Esophagus (tissue), 2 donors: Measurements from ENCODE around the gene SNAP25. TPM values are rescaled to one million over a fixed set of nuclear protein-coding genes. Genes with fewer than 3 reads are reported as not detected.

ENCODE experiments used
- H3K27ac ChIP-seq, 2 donors: one replicate each; pipeline ENCODE4 v1.5.1; 2013; ENCODE audit warnings: low read depth in 2 of 2, mild to moderate bottlenecking in 2 of 2, inconsistent platforms in 1 of 2, low read length in 1 of 2, moderate library complexity in 1 of 2
- H3K27me3 ChIP-seq, 2 donors: one replicate each; pipeline ENCODE4 v1.6.1; 2013; ENCODE audit warnings: low read length in 2 of 2, control low read depth in 1 of 2, mild to moderate bottlenecking in 1 of 2; ENCODE audit not compliant: insufficient read depth in 2 of 2, control insufficient read depth in 1 of 2
- H3K36me3 ChIP-seq, 2 donors: one replicate each; pipeline ENCODE4 v1.6.1; 2013; ENCODE audit warnings: low read length in 1 of 2; ENCODE audit not compliant: control insufficient read depth in 2 of 2, insufficient read depth in 2 of 2
- H3K4me1 ChIP-seq, 2 donors: one replicate each; pipeline ENCODE4 v1.6.1; 2013; ENCODE audit warnings: low read length in 1 of 2; ENCODE audit not compliant: control insufficient read depth in 2 of 2, insufficient read depth in 2 of 2
- H3K4me3 ChIP-seq, 2 donors: one replicate each; pipeline ENCODE4 v1.5.1; 2013; ENCODE audit warnings: low read length in 2 of 2, mild to moderate bottlenecking in 2 of 2, low read depth in 1 of 2, moderate library complexity in 1 of 2
- H3K9me3 ChIP-seq, 2 donors: one replicate each; pipeline ENCODE4 v1.6.1; 2013; ENCODE audit warnings: mild to moderate bottlenecking in 2 of 2, low read depth in 1 of 2, low read length in 1 of 2, moderate library complexity in 1 of 2; ENCODE audit not compliant: control insufficient read depth in 2 of 2, insufficient read depth in 1 of 2
- WGBS, 2 donors: extraction: QIAGEN DNeasy Blood & Tissue Kit; methylation state at CpG; one replicate each; pipeline ENCODE4 v1.1.7; 2013; 5-methylcytosine and 5-hydroxymethylcytosine counted together
- polyA plus RNA-seq, 2 donors: library from polyadenylated mRNA; stranded (reverse); fragments of 200-250 nt; gene quantifications; one replicate each; pipeline ENCODE4 v1.2.3, GENCODE V29; 2013
- donor health status: healthy with polysubstance abuse.
- donor health status: Bipolar disorder and iron deficiency.

The SNAP25 gene
- polyA plus RNA-seq, 2 donors: 0.06 to 0.12 TPM

GRCh38 chr20:10255846-10256245 is 37.2 kb downstream of the SNAP25 start:
- Histone ChIP-seq H3K36me3 (no peaks in the 10 kb centered on the region), H3K27me3 (no peaks in the 10 kb centered on the region), H3K4me3 (no peak overlapping the region), H3K4me1 (no peaks in the 10 kb centered on the region), H3K27ac (no peak overlapping the region), H3K9me3 (no peaks in the 10 kb centered on the region)
- WGBS, 2 donors: 50 to 53% methylated on average over 1 of the region's 1 CpG

DNA sequence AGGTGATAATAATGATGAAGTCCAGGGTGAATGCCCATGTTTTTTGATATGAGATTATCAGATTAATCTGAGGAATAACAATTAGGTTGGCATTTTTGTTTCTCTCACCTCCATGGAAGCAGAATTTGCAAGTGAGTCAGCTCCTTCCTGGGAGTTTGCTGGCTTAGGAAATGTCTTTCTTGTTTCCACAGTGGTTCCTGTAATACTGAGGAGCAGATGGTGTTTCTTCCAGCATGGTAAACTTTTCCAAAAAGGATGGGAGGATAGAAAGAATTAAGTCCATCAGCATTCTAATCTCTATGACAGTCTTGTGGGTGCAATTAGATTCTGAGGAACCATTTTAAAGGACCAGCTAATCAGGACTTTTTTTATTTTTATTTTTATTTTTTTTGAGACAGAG is 40.5 kb downstream of the SNAP25 start:
- H3K27me3 ChIP-seq: no peaks in the 10 kb centered on the region
- H3K4me3 ChIP-seq: no peak overlapping the region
- H3K9me3 ChIP-seq: no peaks in the 10 kb centered on the region

GRCh38 chr20:10260316-10260715 is 41.7 kb downstream of the SNAP25 start:
- H3K27ac ChIP-seq: no peak overlapping the region
- H3K27me3 ChIP-seq: no peaks in the 10 kb centered on the region
- no peaks in the 10 kb centered on the region for H3K36me3 ChIP-seq
- no peak overlapping the region for H3K4me3 ChIP-seq
- 58 to 66% methylated on average over 1 of the region's 1 CpG for WGBS, 2 donors
- no peaks in the 10 kb centered on the region for H3K9me3 ChIP-seq
- no peaks in the 10 kb centered on the region for H3K4me1 ChIP-seq

More for the DNA sequence above, 40.5 kb downstream of the SNAP25 start:
- no peaks in the 10 kb centered on the region for H3K36me3 ChIP-seq
- H3K27ac ChIP-seq: no peak overlapping the region
- no peaks in the 10 kb centered on the region for H3K4me1 ChIP-seq

DNA sequence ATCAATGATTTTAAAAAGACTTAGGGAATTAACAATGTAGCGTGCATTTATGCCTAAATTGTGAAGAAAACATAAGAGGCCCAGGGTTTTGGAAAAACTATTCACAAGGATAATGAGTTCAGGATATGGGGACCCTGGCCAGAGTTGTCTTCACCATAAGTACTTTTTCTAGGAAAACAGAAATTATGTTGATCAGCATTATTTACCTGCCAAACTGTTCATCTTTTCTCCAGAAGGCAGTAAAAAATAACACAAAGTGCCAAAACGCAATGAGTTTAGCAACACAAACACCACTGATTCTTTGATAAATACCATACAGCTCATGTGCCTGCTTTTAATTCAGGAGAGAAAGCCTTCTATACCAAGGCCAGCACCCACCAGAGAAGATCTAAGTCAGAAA is 43.1 kb downstream of the SNAP25 start:
- Histone ChIP-seq H3K27ac (no peak overlapping the region), H3K4me1 (no peaks in the 10 kb centered on the region), H3K4me3 (no peak overlapping the region), H3K36me3 (no peaks in the 10 kb centered on the region), H3K27me3 (no peaks in the 10 kb centered on the region), H3K9me3 (no peaks in the 10 kb centered on the region)
- WGBS, 2 donors: 91 to 93% methylated on average over 2 of the region's 2 CpGs

- Histone ChIP-seq H3K4me1 (no peaks in the 10 kb centered on the region), H3K27ac (no peak overlapping the region), H3K36me3 (no peaks in the 10 kb centered on the region), H3K4me3 (no peak overlapping the region), H3K9me3 (no peaks in the 10 kb centered on the region), H3K27me3 (no peaks in the 10 kb centered on the region)
- WGBS, 2 donors: 58 to 59% methylated on average over 7 of the region's 7 CpGs
Measured at GRCh38 chr20:10263385-10264165, 44.9 kb downstream of the SNAP25 start.

DNA sequence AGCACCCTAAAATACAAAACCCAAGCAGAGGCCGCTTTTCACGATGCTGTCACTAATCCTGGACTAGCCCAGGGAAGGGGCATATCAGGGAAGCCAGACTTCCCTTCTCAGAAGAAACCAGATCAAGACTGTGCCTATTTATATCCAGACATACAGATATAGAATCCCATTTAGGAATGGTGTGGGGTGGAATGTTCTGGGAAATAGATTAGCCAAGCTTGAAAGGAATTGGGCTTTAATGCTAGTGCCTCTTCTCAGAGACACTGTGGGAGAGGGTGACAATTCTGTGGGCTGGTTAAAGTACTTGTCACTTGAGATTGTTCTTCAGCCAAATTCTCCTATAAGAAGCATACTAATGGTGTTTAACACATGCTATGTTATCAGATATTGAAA is 45.5 kb downstream of the SNAP25 start:
- no peaks in the 10 kb centered on the region for H3K27me3 ChIP-seq
- WGBS, 2 donors: 54 to 62% methylated on average over 2 of the region's 2 CpGs

DNA sequence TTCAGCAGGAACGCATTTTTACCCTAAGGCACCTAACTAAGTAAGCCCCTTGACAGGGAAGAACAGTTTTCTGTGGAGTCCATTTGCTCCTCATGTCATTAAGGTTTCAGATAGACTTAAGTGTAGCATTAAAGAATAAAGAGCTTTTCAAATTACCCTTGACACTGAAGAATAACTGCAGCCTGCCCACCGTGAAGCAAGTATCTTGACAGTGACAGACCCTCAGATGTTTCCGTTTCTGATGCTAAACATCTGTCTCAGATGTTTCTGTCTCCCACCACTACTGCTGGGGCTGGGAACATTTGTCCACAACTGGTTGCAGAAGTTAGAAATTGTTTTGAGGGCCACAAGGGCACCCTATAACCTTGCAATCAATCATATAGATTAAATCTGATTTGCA is 50.0 kb downstream of the SNAP25 start:
- Histone ChIP-seq H3K27ac (no peak overlapping the region), H3K4me1 (no peaks in the 10 kb centered on the region), H3K27me3 (no peaks in the 10 kb centered on the region), H3K36me3 (no peaks in the 10 kb centered on the region), H3K9me3 (no peaks in the 10 kb centered on the region), H3K4me3 (no peak overlapping the region)
- 61 to 68% methylated on average over 3 of the region's 3 CpGs for WGBS, 2 donors

More for the DNA sequence above, 45.5 kb downstream of the SNAP25 start:
- Histone ChIP-seq H3K4me1 (no peaks in the 10 kb centered on the region), H3K36me3 (no peaks in the 10 kb centered on the region), H3K4me3 (no peak overlapping the region), H3K27ac (no peak overlapping the region), H3K9me3 (no peaks in the 10 kb centered on the region)

- no peaks in the 10 kb centered on the region for H3K27me3 ChIP-seq
- H3K36me3 ChIP-seq: no peaks in the 10 kb centered on the region
- H3K4me1 ChIP-seq: no peaks in the 10 kb centered on the region
- no peak overlapping the region for H3K4me3 ChIP-seq
- H3K9me3 ChIP-seq: no peaks in the 10 kb centered on the region
- H3K27ac ChIP-seq: no peak overlapping the region
Measured at GRCh38 chr20:10270630-10271029, 52.0 kb downstream of the SNAP25 start.

DNA sequence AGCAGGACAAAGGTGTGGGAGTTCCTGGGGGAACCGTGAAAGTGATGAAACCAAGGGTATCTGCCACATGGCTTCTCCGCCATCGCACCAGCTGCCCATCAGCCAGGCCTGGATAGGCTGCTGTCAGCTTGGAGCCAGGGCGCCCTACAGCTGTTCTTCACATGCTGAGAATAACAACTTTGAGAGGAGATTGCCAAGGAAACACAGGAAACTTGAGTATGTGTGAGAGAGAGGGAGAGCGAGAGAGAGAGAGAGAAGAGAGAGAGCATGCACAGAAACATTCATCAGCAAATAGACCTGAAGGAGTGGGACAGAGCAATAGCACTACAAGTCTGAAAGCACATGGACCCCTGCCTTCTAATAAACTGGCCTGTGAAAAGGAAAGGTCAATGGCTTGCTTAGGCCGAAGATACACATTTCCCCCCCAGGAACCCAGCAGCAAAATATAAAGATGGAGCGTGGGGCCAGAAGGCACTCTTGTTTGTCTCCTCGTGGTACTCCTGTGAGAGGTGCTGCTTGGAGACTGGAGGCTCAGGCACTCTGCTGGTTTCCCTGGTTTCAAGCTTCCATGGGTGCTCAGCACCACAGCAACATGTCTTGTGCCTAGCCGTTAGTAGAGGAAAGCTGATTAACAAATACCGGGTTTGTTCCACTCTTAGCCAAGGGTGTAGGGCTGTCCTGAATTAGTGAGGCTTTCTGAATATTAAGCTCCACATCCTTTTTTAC is 53.0 kb downstream of the SNAP25 start:
- 76 to 78% methylated on average over 10 of the region's 10 CpGs for WGBS, 2 donors
- H3K4me1 ChIP-seq: no peaks in the 10 kb centered on the region

More for the DNA sequence above, 53.0 kb downstream of the SNAP25 start:
- H3K4me3 ChIP-seq: no peak overlapping the region
- H3K36me3 ChIP-seq: no peaks in the 10 kb centered on the region
- no peak overlapping the region for H3K27ac ChIP-seq
- H3K9me3 ChIP-seq: no peaks in the 10 kb centered on the region
- H3K27me3 ChIP-seq: no peaks in the 10 kb centered on the region
